ENCODE results near the gene PROS1.

GRCh38 chr3:94009608-94010007 lies 35.9 kb upstream of the PROS1 start:
- TF ChIP-seq CTCF (IDR thresholded peaks at IDR 0.05; ENCODE audit: low read length) (no peak), EZH2phosphoT487 (IDR thresholded peaks at IDR 0.05; ENCODE audit: low read length) (no peak), EZH2 (optimal IDR thresholded peaks at IDR 0.05; ENCODE audit: low read depth, low read length) (no peak)
